HCT116 (cell line): ENCODE results near the gene ADARB2. TPM values are rescaled to one million over a fixed set of nuclear protein-coding genes. Genes with fewer than 3 reads are reported as not detected.

ENCODE experiments used
- ATAC-seq: fragments of 200-7000 bp; cut with Tn5 transposase; 2 replicates; pipeline ENCODE4 v1.9.1; 2020; ENCODE audit warnings: mild to moderate bottlenecking, moderate library complexity
- BruUV-seq: library from RNA; stranded (reverse); fragments of 400-500 nt; replicated peaks from 2 replicates; lab custom pipeline; 2021; lab: Mats Ljungman, UMichigan
- CTCF ChIA-PET: fragments of 300-600 bp; sonication (Branson Sonifier 250); formaldehyde crosslinking; loops from one replicate; lab custom pipeline; 2021; ENCODE audit warnings: antibody characterized with exemption; lab: Charles Lee
- POLR2A ChIA-PET: fragments of 300-600, 350-600 bp; sonication (Branson Sonifier 250); formaldehyde crosslinking; loops from one replicate; lab custom pipeline; 2021; ENCODE audit warnings: antibody characterized with exemption; lab: Charles Lee
- RAD21 ChIA-PET, 2 experiments: fragments of 300-600 bp; sonication (Branson Sonifier 250); formaldehyde crosslinking; loops; one replicate each; lab custom pipeline; 2023; ENCODE audit warnings: low total read pairs in 2 of 2; ENCODE audit not compliant: uncharacterized antibody in 2 of 2, unreplicated experiment in 2 of 2, low non-redundant PET in 1 of 2; lab: Charles Lee
- DNase-seq: peaks from one replicate; pipeline ENCODE4 v3.0.0-alpha.2; 2010; ENCODE audit warnings: low read depth, low spot score
- H2AFZ ChIP-seq: fragments of 200-600 bp; shearing (Covaris generic), sonication (generic); 2 replicates; pipeline ENCODE4 v1.6.1; 2017; ENCODE audit warnings: low read depth, mixed run types, mixed read lengths, antibody characterized with exemption, low read length; ENCODE audit not compliant: poor library complexity, severe bottlenecking
- H3K27ac ChIP-seq: 2 replicates; pipeline ENCODE4 v1.5.1; 2012; ENCODE audit warnings: low read depth, low read length
- H3K27me3 ChIP-seq: fragments of 200-600 bp; sonication (generic); 2 replicates; pipeline ENCODE4 v1.6.1; 2016; ENCODE audit warnings: mixed run types, low read length, mixed read lengths; ENCODE audit not compliant: insufficient read depth
- H3K36me3 ChIP-seq, 2 experiments: fragments of 200-500 bp in 1 of 2; fragments of 200-600 bp in 1 of 2; sonication (Bioruptor generic) in 1 of 2; sonication (generic) in 1 of 2; 2 replicates each; pipeline versions ENCODE4 v1.5.1 to v1.6.1; 2014 to 2016; ENCODE audit warnings: low read length in 2 of 2, inconsistent platforms in 1 of 2, mixed read lengths in 1 of 2, mixed run types in 1 of 2; ENCODE audit not compliant: insufficient read depth in 2 of 2, control insufficient read depth in 1 of 2
- H3K4me1 ChIP-seq, 2 experiments: fragments of 200-600 bp in 1 of 2; sonication (generic) in 1 of 2; 2 replicates each; pipeline versions ENCODE4 v1.5.1 to v1.6.1; 2012 to 2017; ENCODE audit warnings: low read length in 2 of 2, inconsistent platforms in 1 of 2, mild to moderate bottlenecking in 1 of 2, mixed read lengths in 1 of 2, mixed run types in 1 of 2, moderate library complexity in 1 of 2; ENCODE audit not compliant: insufficient read depth in 2 of 2, control insufficient read depth in 1 of 2
- H3K4me2 ChIP-seq: fragments of 200-600 bp; sonication (generic); 2 replicates; pipeline ENCODE4 v1.6.1; 2017; ENCODE audit warnings: mixed run types, low read length, mixed read lengths
- H3K4me3 ChIP-seq, 2 experiments: fragments of 200-600 bp in 1 of 2; sonication (generic) in 1 of 2; replicated peaks in 1 of 2; 2 replicates each; pipeline ENCODE4 v1.5.1; 2011 to 2016; ENCODE audit warnings: low read length in 2 of 2, control low read depth in 1 of 2, low read depth in 1 of 2, mild to moderate bottlenecking in 1 of 2, mixed read lengths in 1 of 2, mixed run types in 1 of 2
- H3K79me2 ChIP-seq: fragments of 200-600 bp; sonication (generic); 2 replicates; pipeline ENCODE4 v1.6.1; 2017; ENCODE audit warnings: mild to moderate bottlenecking, mixed run types, low read length, moderate library complexity, mixed read lengths; ENCODE audit not compliant: insufficient read depth
- H3K9ac ChIP-seq: fragments of 200-600 bp; sonication (generic); 2 replicates; pipeline ENCODE4 v1.6.1; 2016; ENCODE audit warnings: low read length, mixed read lengths
- H3K9me2 ChIP-seq: fragments of 200-600 bp; sonication (generic), shearing (Covaris generic); 2 replicates; pipeline ENCODE4 v1.6.1; 2017; ENCODE audit warnings: mixed run types, mild to moderate bottlenecking, moderate library complexity; ENCODE audit not compliant: insufficient read depth
- H3K9me3 ChIP-seq, 2 experiments: fragments of 200-500 bp in 1 of 2; fragments of 200-600 bp in 1 of 2; sonication (Bioruptor generic) in 1 of 2; sonication (generic) in 1 of 2; 2 replicates each; pipeline ENCODE4 v1.6.1; 2014 to 2017; ENCODE audit warnings: low read length in 2 of 2, mixed read lengths in 2 of 2, inconsistent platforms in 1 of 2, low read depth in 1 of 2, mild to moderate bottlenecking in 1 of 2, mixed run types in 1 of 2, moderate library complexity in 1 of 2; ENCODE audit not compliant: control insufficient read depth in 1 of 2, insufficient read depth in 1 of 2
- H4K20me1 ChIP-seq: fragments of 200-600 bp; sonication (generic), shearing (Covaris generic); 2 replicates; pipeline ENCODE4 v1.6.1; 2017; ENCODE audit warnings: mixed run types, mild to moderate bottlenecking, moderate library complexity; ENCODE audit not compliant: insufficient read depth
- CBX3 ChIP-seq: IDR thresholded peaks from 2 replicates; pipeline ENCODE4 v1.6.1; 2012; ENCODE audit warnings: low read depth
- CEBPB ChIP-seq: IDR thresholded peaks from 2 replicates; pipeline ENCODE4 v1.6.1; 2012; ENCODE audit warnings: low read depth
- EGR1 ChIP-seq: IDR thresholded peaks from 2 replicates; pipeline ENCODE4 v1.6.1; 2012; ENCODE audit warnings: low read depth
- ELF1 ChIP-seq: IDR thresholded peaks from 2 replicates; pipeline ENCODE4 v1.6.1; 2012; ENCODE audit warnings: low read depth, borderline replicate concordance
- EZH2 ChIP-seq: fragments of 200-600 bp; sonication (generic); IDR thresholded peaks from 2 replicates; pipeline ENCODE4 v1.6.1; 2017; ENCODE audit warnings: antibody characterized with exemption, mixed run types
- EZH2phosphoT487 ChIP-seq: fragments of 200-600 bp; IDR thresholded peaks from 2 replicates; pipeline ENCODE4 v1.6.1; 2018; ENCODE audit warnings: antibody characterized with exemption, borderline replicate concordance
- FOSL1 ChIP-seq: IDR thresholded peaks from 2 replicates; pipeline ENCODE4 v1.6.1; 2012; ENCODE audit warnings: low read depth
- SIN3A ChIP-seq: IDR thresholded peaks from 2 replicates; pipeline ENCODE4 v1.6.1; 2012; ENCODE audit warnings: low read depth
- SP1 ChIP-seq: IDR thresholded peaks from 2 replicates; pipeline ENCODE4 v1.6.1; 2012; ENCODE audit warnings: low read depth
- SRF ChIP-seq: IDR thresholded peaks from 2 replicates; pipeline ENCODE4 v1.6.1; 2012; ENCODE audit warnings: low read depth
- TCF7L2 ChIP-seq: IDR thresholded peaks from 2 replicates; pipeline ENCODE4 v1.7.0; 2011; ENCODE audit warnings: borderline replicate concordance, inconsistent platforms; ENCODE audit not compliant: insufficient read depth, insufficient read length; ENCODE audit errors: extremely low read depth
- YY1 ChIP-seq: IDR thresholded peaks from 2 replicates; pipeline ENCODE4 v1.6.1; 2011; ENCODE audit warnings: low read length, low read depth, moderate library complexity, mild to moderate bottlenecking; ENCODE audit not compliant: insufficient replicate concordance; ENCODE audit errors: extremely low read depth
- ZFX ChIP-seq: fragments of 450-650 bp; IDR thresholded peaks from 2 replicates; pipeline ENCODE4 v1.6.1; 2017
- intact Hi-C: fragments of 100-400 bp; cut with micrococcal nuclease; formaldehyde crosslinking; loops from 2 replicates; pipeline ENCODE4 v1.10.0; 2022
- total RNA-seq: library from RNA; stranded (reverse); gene quantifications from one replicate; pipeline ENCODE4 v1.2.1, GENCODE V29; 2021; ENCODE audit not compliant: unreplicated experiment
- TF ChIP-seq, protein P1 (sequence below): IDR thresholded peaks from 2 replicates; pipeline ENCODE4 v1.6.1; 2011; ENCODE audit warnings: mild to moderate bottlenecking, low read length, moderate library complexity; ENCODE audit not compliant: insufficient replicate concordance; ENCODE audit errors: extremely low read depth
- TF ChIP-seq, protein P2 (sequence below): IDR thresholded peaks from 2 replicates; pipeline ENCODE4 v1.6.1; 2012
- TF ChIP-seq, protein P3 (sequence below): IDR thresholded peaks from 2 replicates; pipeline ENCODE4 v1.6.1; 2012
- TF ChIP-seq, protein P4 (sequence below), 3 experiments: fragments of 200-600 bp in 1 of 3; sonication (generic) in 1 of 3; IDR thresholded peaks in 2 of 3; conservative IDR thresholded peaks in 1 of 3; 2 replicates each; pipeline ENCODE4 v1.5.1; 2012 to 2017; ENCODE audit warnings: low read depth in 2 of 3, low read length in 2 of 3, antibody characterized with exemption in 1 of 3, borderline replicate concordance in 1 of 3, control low read depth in 1 of 3, mild to moderate bottlenecking in 1 of 3, mixed read lengths in 1 of 3, mixed run types in 1 of 3, moderate library complexity in 1 of 3; ENCODE audit not compliant: insufficient read depth in 1 of 3

ADARB2 gene
- total RNA-seq, 1 experiment from 2014 or later, result not detected

DNA sequence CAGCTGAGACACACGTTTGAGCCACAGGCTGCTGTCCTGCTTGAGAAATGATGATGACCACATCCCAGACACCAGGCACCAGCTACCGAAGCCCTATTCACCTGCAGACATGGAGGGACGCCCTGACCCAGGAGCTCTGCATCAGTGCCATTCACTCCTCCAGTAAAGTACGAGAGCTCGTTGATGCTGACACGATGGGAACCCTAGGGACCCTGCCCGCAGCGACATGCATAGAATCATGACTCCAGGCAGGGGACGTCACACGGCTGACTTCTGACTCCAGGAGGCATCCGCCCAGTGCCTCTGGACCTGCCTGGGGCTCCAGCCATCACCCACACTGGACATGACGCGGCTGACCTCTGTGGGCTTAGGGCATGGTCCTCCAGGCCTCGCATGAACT, 129.9 kb downstream of the ADARB2 start (continued):
- TF ChIP-seq FOSL1 (no peak), TCF7L2 (no peak), CEBPB (no peak), EZH2phosphoT487 (no peak), SIN3A (no peak), CBX3 (no peak)
- TF ChIP-seq, protein P1, sequence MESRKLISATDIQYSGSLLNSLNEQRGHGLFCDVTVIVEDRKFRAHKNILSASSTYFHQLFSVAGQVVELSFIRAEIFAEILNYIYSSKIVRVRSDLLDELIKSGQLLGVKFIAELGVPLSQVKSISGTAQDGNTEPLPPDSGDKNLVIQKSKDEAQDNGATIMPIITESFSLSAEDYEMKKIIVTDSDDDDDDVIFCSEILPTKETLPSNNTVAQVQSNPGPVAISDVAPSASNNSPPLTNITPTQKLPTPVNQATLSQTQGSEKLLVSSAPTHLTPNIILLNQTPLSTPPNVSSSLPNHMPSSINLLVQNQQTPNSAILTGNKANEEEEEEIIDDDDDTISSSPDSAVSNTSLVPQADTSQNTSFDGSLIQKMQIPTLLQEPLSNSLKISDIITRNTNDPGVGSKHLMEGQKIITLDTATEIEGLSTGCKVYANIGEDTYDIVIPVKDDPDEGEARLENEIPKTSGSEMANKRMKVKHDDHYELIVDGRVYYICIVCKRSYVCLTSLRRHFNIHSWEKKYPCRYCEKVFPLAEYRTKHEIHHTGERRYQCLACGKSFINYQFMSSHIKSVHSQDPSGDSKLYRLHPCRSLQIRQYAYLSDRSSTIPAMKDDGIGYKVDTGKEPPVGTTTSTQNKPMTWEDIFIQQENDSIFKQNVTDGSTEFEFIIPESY, result no peak
- TF ChIP-seq, protein P2, sequence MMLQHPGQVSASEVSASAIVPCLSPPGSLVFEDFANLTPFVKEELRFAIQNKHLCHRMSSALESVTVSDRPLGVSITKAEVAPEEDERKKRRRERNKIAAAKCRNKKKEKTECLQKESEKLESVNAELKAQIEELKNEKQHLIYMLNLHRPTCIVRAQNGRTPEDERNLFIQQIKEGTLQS, result no peak

DNA sequence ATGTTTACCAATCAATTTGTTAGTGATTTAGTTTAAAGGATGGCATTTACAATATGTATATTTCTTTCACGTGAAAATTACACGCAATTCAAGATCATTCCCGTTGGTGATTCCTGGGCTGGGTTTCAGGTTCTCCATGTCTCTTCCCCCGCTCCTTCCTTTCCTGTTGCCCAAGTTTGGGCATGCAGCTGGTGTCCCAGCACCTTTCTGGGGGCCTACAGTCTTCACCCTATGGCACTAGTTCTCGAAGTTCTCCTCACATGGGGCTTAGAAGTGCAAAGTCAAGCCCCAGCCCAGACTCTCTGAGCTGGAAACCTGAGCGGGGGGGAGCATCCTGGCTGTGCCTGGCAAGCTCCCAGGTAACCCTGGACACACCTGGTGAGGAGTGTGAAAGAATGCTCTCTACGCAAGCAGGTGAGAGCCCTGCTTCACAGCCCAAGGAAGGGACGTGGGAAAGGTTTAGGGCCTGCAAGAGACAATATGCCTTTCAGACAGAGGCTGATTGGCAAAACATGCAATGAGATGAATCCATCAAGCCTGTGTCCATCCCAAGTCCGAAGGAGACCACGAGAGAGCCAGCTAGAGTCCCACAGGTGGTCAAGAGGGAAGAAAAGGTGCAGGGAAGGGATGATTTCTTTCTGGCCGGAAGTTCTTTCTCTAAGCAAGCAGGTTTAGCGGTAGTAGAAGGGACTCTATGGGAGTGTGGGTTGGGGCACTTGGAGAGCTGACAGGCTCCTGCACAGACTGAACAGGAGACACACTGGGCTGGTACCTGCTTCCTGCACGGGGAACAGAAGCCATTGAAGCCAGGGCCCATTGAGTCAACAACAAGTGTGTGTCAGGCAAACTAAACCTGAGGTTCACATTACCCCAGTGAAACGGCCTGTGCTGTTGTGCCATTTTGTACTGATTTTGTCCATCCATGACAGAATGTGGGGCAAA, 131.1 kb downstream of the ADARB2 start:
- DNase-seq, result no peak
- no peaks in the 10 kb centered on the region for H3K4me1 ChIP-seq
- no peak overlapping the region for H2AFZ ChIP-seq
- no peak overlapping the region for H3K9ac ChIP-seq
- H3K9me2 ChIP-seq, result no peaks in the 10 kb centered on the region
- no peak overlapping the region for H3K4me3 ChIP-seq
- H3K9me3 ChIP-seq, result no peaks in the 10 kb centered on the region
- no peak overlapping the region for H3K4me2 ChIP-seq
- no peaks in the 10 kb centered on the region for H3K36me3 ChIP-seq
- peaks cover 28% of the 10 kb centered on the region; the same call in 1 of the 2 replicates for H3K27me3 ChIP-seq
- H3K79me2 ChIP-seq, result no peaks in the 10 kb centered on the region
- no peak for ATAC-seq
- no TSS peak for BruUV-seq
- H4K20me1 ChIP-seq, result no peaks in the 10 kb centered on the region
- POLR2A ChIA-PET, result no interaction called here
- H3K27ac ChIP-seq, result no peak overlapping the region
- CTCF ChIA-PET, result no interaction called here
- RAD21 ChIA-PET, result no interaction called here
- intact Hi-C loops, result no loop called here
- no peak for TF ChIP-seq SP1
- TF ChIP-seq EGR1, result no peak
- TF ChIP-seq YY1, result no peak
- no peak for TF ChIP-seq SRF
- TF ChIP-seq CBX3, result no peak
- no peak for TF ChIP-seq ELF1
- TF ChIP-seq SIN3A, result no peak
- TF ChIP-seq ZFX, result no peak
- no peak for TF ChIP-seq CEBPB
- no peak for TF ChIP-seq EZH2
- TF ChIP-seq, protein P3, sequence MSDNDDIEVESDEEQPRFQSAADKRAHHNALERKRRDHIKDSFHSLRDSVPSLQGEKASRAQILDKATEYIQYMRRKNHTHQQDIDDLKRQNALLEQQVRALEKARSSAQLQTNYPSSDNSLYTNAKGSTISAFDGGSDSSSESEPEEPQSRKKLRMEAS, result no peak
- TF ChIP-seq, protein P4, sequence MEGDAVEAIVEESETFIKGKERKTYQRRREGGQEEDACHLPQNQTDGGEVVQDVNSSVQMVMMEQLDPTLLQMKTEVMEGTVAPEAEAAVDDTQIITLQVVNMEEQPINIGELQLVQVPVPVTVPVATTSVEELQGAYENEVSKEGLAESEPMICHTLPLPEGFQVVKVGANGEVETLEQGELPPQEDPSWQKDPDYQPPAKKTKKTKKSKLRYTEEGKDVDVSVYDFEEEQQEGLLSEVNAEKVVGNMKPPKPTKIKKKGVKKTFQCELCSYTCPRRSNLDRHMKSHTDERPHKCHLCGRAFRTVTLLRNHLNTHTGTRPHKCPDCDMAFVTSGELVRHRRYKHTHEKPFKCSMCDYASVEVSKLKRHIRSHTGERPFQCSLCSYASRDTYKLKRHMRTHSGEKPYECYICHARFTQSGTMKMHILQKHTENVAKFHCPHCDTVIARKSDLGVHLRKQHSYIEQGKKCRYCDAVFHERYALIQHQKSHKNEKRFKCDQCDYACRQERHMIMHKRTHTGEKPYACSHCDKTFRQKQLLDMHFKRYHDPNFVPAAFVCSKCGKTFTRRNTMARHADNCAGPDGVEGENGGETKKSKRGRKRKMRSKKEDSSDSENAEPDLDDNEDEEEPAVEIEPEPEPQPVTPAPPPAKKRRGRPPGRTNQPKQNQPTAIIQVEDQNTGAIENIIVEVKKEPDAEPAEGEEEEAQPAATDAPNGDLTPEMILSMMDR (IDR thresholded peaks at IDR 0.05 in 2 of 3, conservative IDR thresholded peaks at IDR 0.05 in 1 of 3; ENCODE audit: borderline replicate concordance in 1 of 3, insufficient read depth in 1 of 3, low read depth in 2 of 3, low read length in 2 of 3), result no peak
